EL (cell line): ENCODE data around the gene ARMC5.

ENCODE experiments used
- DNase-seq: peaks from one replicate; pipeline ENCODE4 v3.0.0-alpha.2; 2016

The ARMC5 gene

GRCh38 chr16:31504159-31504558 lies 44.9 kb downstream of the ARMC5 start:
- no peak for DNase-seq

GRCh38 chr16:31505483-31505882 lies 46.2 kb downstream of the ARMC5 start:
- DNase-seq: no peak

- no peak for DNase-seq
Observed at GRCh38 chr16:31507617-31507928, 48.3 kb downstream of the ARMC5 start.

DNA sequence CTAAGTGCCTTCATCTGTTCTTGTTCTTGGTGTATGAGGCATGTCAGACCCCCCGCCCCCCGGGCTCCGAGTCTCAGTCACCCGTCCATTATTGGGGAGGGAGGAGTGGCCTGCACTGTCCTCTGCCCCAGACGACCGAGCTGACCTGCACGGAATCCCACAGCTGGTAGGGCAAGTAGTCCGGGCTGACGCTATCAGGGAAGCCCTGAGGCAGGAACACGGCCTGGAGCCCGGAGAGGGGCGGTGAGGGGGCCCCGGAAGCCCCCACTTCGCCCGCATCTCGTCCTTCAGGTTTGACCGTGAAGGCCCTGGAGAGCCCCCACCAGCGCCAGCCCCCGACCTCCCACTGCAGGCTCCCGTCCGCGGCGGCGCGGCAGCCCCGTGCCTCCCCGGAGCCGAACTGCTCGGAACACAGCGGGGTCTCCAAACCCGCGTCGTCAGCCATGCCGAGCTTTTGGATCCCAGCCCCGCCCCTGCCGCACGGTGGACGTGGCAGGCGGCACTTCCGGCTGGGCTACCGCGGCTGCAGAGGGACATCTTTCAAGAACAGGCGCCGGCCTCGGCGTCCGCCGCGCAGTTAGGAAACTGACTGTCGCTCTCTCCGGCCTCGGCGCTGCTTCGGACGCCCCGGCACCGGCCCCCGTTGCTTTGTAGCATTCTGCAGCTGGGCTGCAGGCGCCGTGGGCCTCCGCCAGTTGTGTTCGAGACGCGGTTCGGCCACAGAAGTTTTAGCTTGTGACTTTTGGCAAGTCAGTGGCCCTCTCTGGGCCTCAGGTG lies 48.8 kb downstream of the ARMC5 start, which contains the start of gene RUSF1:
Gene RUSF1 (minus strand): TSS at position 463 of the 777 bp plus-strand sequence. CDS start 18 bp downstream, at position 445.
- peak; percentile 88 for DNase-seq

GRCh38 chr16:31508706-31509195 lies 49.5 kb downstream of the ARMC5 start:
- DNase-seq: peak; percentile 59

- peak; percentile 91 for DNase-seq
Observed at GRCh38 chr16:31513126-31513525, 53.8 kb downstream of the ARMC5 start.

GRCh38 chr16:31513884-31514283 lies 54.6 kb downstream of the ARMC5 start:
- DNase-seq: no peak
